K562 (cell line): Measurements from ENCODE around the gene ATP10B. TPM values are rescaled to one million over a fixed set of nuclear protein-coding genes. Genes with fewer than 3 reads are reported as not detected.

Experiments
- ATAC-seq: fragments of 200-7000 bp; cut with Tn5 transposase; 3 replicates; pipeline ENCODE4 v1.9.1; 2020; ENCODE audit warnings: moderate library complexity
- BruUV-seq: library from RNA; stranded (reverse); fragments of 400-500 nt; replicated peaks from 2 replicates; lab custom pipeline; 2021; lab: Mats Ljungman, UMichigan
- CTCF ChIA-PET: fragments of 300-600 bp; formaldehyde crosslinking; extraction: SDS; loops from one replicate; lab custom pipeline; 2021; ENCODE audit warnings: low intra/inter-chr PET ratio; lab: Yijun Ruan, JAX
- POLR2A ChIA-PET: fragments of 300-600, 350-650 bp; sonication (Branson Sonifier 250); formaldehyde crosslinking; extraction: SDS; loops from one replicate; lab custom pipeline; 2021; ENCODE audit warnings: antibody characterized with exemption, inconsistent platforms; lab: Yijun Ruan, JAX
- DNase-seq, 4 experiments: peaks; one replicate each; pipeline versions ENCODE4 v3.0.0 to v3.0.0-alpha.2; 2011 to 2018; ENCODE audit warnings: low spot score in 3 of 4, mixed read lengths in 3 of 4; ENCODE audit errors: extremely low read depth in 1 of 4
- FAIRE-seq: peaks from 2 replicates; lab custom pipeline; 2011; peaks lifted over from hg19 to GRCh38; lab: Jason Lieb, UNC
- H2AFZ ChIP-seq: 2 replicates; pipeline ENCODE4 v1.6.0; 2011; ENCODE audit warnings: low read depth, low read length, control low read depth, inconsistent platforms
- H3K27ac ChIP-seq: fragments of 200-600 bp; 3 replicates; pipeline ENCODE4 v1.8.0; 2011; ENCODE audit warnings: low read depth, mild to moderate bottlenecking, control low read depth, inconsistent platforms, low read length, moderate library complexity, mixed read lengths; ENCODE audit errors: extremely low read depth
- H3K27me3 ChIP-seq, 2 experiments: fragments of 300-600 bp in 1 of 2; 2 replicates in 1 of 2; 3 replicates in 1 of 2; pipeline versions ENCODE4 v1.6.0 to v1.8.0; 2011; ENCODE audit warnings: inconsistent platforms in 2 of 2, low read length in 2 of 2, mild to moderate bottlenecking in 1 of 2, mixed read lengths in 1 of 2, moderate library complexity in 1 of 2; ENCODE audit not compliant: control insufficient read depth in 2 of 2, insufficient read depth in 2 of 2
- H3K36me3 ChIP-seq: fragments of 300-600 bp; 3 replicates; pipeline ENCODE4 v1.8.0; 2011; ENCODE audit warnings: mild to moderate bottlenecking, low read length, inconsistent platforms; ENCODE audit not compliant: control insufficient read depth, insufficient read depth
- H3K4me1 ChIP-seq, 2 experiments: fragments of 200-600 bp in 1 of 2; replicated peaks in 1 of 2; 2 replicates in 1 of 2; 3 replicates in 1 of 2; pipeline versions ENCODE4 v1.5.1 to v1.8.0; 2011; ENCODE audit warnings: inconsistent platforms in 2 of 2, low read length in 2 of 2, mild to moderate bottlenecking in 1 of 2, mixed read lengths in 1 of 2, moderate library complexity in 1 of 2; ENCODE audit not compliant: control insufficient read depth in 2 of 2, insufficient read depth in 2 of 2
- H3K4me2 ChIP-seq: 2 replicates; pipeline ENCODE4 v1.6.1; 2011; ENCODE audit warnings: low read length, control low read depth, inconsistent platforms, mixed read lengths; ENCODE audit not compliant: insufficient read depth
- H3K4me3 ChIP-seq: fragments of 200-600 bp; sonication (generic), shearing (Covaris generic); 2 replicates; pipeline ENCODE4 v1.5.1; 2016; ENCODE audit warnings: control low read depth, inconsistent platforms
- H3K79me2 ChIP-seq: fragments of 200-600 bp; 3 replicates; pipeline ENCODE4 v1.8.0; 2011; ENCODE audit warnings: low read length, inconsistent platforms; ENCODE audit not compliant: control insufficient read depth, insufficient read depth
- H3K9ac ChIP-seq, 2 experiments: 2 replicates each; pipeline versions ENCODE4 v1.6.0 to v1.6.1; 2011; ENCODE audit warnings: low read depth in 2 of 2, low read length in 2 of 2, control low read depth in 1 of 2, inconsistent platforms in 1 of 2, mild to moderate bottlenecking in 1 of 2, mixed read lengths in 1 of 2; ENCODE audit not compliant: insufficient read depth in 1 of 2
- H3K9me1 ChIP-seq: one replicate; pipeline ENCODE4 v1.6.0; 2011; ENCODE audit warnings: inconsistent platforms, mild to moderate bottlenecking, low read length, moderate library complexity; ENCODE audit not compliant: control insufficient read depth, insufficient read depth
- H3K9me3 ChIP-seq: replicated peaks from 2 replicates; pipeline ENCODE4 v1.5.1; 2011; ENCODE audit warnings: low read depth, low read length, inconsistent platforms; ENCODE audit not compliant: control insufficient read depth, insufficient read depth
- H4K20me1 ChIP-seq: replicated peaks from 2 replicates; pipeline ENCODE4 v1.6.1; 2011; ENCODE audit warnings: low read length, inconsistent platforms, mixed read lengths; ENCODE audit not compliant: control insufficient read depth, insufficient read depth
- DDX20 ChIP-seq: fragments of 450-650 bp; IDR thresholded peaks from 2 replicates; pipeline ENCODE4 v1.6.1; 2016; ENCODE audit warnings: missing genetic modification characterization, low read depth, mild to moderate bottlenecking, missing compliant biosample characterization, moderate library complexity
- KDM2B ChIP-seq: fragments of 250-450 bp; sonication (Bioruptor Pico); IDR thresholded peaks from 2 replicates; pipeline ENCODE4 v1.8.0; 2021; ENCODE audit warnings: mild to moderate bottlenecking, moderate library complexity
- NFE2 ChIP-seq: IDR thresholded peaks from 2 replicates; pipeline ENCODE4 v1.6.1; 2014; ENCODE audit warnings: antibody characterized with exemption, low read depth
- SREBF2 ChIP-seq: sonication (generic); formaldehyde crosslinking; IDR thresholded peaks from 2 replicates; pipeline ENCODE4 v1.4.0; 2020; ENCODE audit warnings: mild to moderate bottlenecking, missing genetic modification reagents
- WGBS: fragments of 100-300 bp; shearing (Covaris generic); methylation state at CpG from one replicate; pipeline ENCODE4 v1.1.6; 2016; ENCODE audit warnings: low coverage, mixed read lengths; ENCODE audit not compliant: insufficient coverage; ENCODE audit errors: missing lambda C conversion rate; 5-methylcytosine and 5-hydroxymethylcytosine counted together
- in situ Hi-C: fragments of 300-500 bp; cut with MboI; formaldehyde crosslinking; loops from 4 replicates; pipeline ENCODE4 v1.15.0; 2018; ENCODE audit warnings: inconsistent platforms, mixed read lengths
- intact Hi-C: fragments of 100-400 bp; cut with micrococcal nuclease; formaldehyde crosslinking; loops from 2 replicates; pipeline ENCODE4 v1.14.2; 2022
- polyA plus RNA-seq, 8 experiments: library from polyadenylated mRNA; depleted of rRNA in 4 of 8; stranded (reverse) in 5 of 8; unstranded in 3 of 8; fragments of >200 nt; fragmentation: Nextera tagmentation in 2 of 8; fragmentation: Illumina TruSeq in 1 of 8; extraction: Ambion mirVana in 2 of 8; extraction: Trizol in 1 of 8; gene quantifications; 2 replicates each; pipeline versions ENCODE4 v1.2.1 to v1.2.3, GENCODE V29; 2011 to 2014; ENCODE audit warnings: inconsistent platforms in 1 of 8, missing spikeins in 1 of 8
- total RNA-seq, 7 experiments: library from RNA; depleted of rRNA in 6 of 7; stranded (reverse); fragments of >200 nt in 6 of 7; fragmentation: Illumina TruSeq in 2 of 7; extraction: Trizol in 2 of 7; gene quantifications; 2 replicates each; pipeline versions ENCODE4 v1.2.1 to v1.2.3, GENCODE V29; 2011 to 2021; ENCODE audit warnings: low replicate concordance in 1 of 7
- TF ChIP-seq, protein P1 (sequence below): sonication (generic); formaldehyde crosslinking; IDR thresholded peaks from 2 replicates; pipeline ENCODE4 v1.8.0; 2022; ENCODE audit warnings: mild to moderate bottlenecking, missing genetic modification reagents
- TF ChIP-seq, protein P2 (sequence below): sonication (generic); formaldehyde crosslinking; IDR thresholded peaks from 2 replicates; pipeline ENCODE4 v1.4.0; 2020; ENCODE audit warnings: mild to moderate bottlenecking, missing genetic modification reagents
- TF ChIP-seq, protein P3 (sequence below): fragments of 200-800 bp; sonication (Bioruptor generic); IDR thresholded peaks from 2 replicates; pipeline ENCODE4 v1.6.1; 2016; ENCODE audit warnings: missing genetic modification characterization, missing compliant biosample characterization
- TF ChIP-seq, protein P4 (sequence below): sonication (generic); formaldehyde crosslinking; IDR thresholded peaks from 2 replicates; pipeline ENCODE4 v1.9.0; 2022; ENCODE audit warnings: mild to moderate bottlenecking, missing genetic modification reagents
- TF ChIP-seq, protein P5 (sequence below): IDR thresholded peaks from 2 replicates; pipeline ENCODE4 v1.6.1; 2011; ENCODE audit warnings: borderline replicate concordance, low read depth, mild to moderate bottlenecking, moderate library complexity, low read length; ENCODE audit not compliant: insufficient read depth, poor library complexity, severe bottlenecking

The ATP10B gene
- total and polyA plus RNA-seq, 9 of the 15 experiments (the other 6 are each of a cell fraction or from before 2014, with no cell fraction given), result 0.04 TPM; not detected in 8

DNA sequence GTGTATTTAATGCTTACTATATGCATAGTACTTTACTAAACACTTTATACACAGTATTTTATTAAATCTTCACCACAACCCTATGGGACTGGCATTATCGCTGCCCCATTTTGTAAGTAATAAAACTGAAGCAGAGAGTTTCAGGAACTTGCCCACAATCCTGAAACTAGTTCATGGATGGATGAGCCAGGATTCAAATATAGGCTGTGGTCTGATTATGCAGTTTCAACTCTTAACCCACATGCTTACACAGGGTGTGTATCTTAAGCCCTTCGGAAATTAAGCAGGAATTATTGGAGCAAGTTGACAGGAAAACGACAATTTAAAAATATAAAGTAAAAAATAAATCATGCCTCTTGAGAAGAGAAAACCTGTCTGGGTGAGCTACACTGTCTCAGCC, 109.0 kb downstream of the ATP10B start (continued):
- TF ChIP-seq, protein P1, sequence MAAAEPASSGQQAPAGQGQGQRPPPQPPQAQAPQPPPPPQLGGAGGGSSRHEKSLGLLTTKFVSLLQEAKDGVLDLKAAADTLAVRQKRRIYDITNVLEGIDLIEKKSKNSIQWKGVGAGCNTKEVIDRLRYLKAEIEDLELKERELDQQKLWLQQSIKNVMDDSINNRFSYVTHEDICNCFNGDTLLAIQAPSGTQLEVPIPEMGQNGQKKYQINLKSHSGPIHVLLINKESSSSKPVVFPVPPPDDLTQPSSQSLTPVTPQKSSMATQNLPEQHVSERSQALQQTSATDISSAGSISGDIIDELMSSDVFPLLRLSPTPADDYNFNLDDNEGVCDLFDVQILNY (CRISPR knock-in tag), result no peak
- TF ChIP-seq, protein P2, sequence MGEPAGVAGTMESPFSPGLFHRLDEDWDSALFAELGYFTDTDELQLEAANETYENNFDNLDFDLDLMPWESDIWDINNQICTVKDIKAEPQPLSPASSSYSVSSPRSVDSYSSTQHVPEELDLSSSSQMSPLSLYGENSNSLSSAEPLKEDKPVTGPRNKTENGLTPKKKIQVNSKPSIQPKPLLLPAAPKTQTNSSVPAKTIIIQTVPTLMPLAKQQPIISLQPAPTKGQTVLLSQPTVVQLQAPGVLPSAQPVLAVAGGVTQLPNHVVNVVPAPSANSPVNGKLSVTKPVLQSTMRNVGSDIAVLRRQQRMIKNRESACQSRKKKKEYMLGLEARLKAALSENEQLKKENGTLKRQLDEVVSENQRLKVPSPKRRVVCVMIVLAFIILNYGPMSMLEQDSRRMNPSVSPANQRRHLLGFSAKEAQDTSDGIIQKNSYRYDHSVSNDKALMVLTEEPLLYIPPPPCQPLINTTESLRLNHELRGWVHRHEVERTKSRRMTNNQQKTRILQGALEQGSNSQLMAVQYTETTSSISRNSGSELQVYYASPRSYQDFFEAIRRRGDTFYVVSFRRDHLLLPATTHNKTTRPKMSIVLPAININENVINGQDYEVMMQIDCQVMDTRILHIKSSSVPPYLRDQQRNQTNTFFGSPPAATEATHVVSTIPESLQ (CRISPR knock-in tag), result no peak

DNA sequence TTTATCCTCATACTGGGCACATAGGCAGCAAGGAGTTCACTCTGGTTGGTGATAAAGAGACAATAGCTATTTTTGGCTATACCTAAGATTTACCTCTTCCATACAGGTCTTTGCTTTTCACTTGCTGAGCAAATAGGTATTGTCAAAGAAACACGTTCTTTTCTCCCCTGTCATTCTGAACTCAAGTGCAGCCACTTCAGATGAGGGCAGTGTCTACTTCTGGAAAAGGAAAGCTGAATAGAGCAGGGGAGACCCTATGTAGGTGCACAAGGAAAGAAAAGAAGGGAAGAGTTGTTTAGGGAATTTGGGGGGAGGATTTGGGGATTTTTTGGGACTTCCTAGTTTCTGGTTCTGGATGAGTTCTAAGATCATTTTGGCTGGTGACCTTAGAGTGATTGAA, 109.6 kb downstream of the ATP10B start:
- no peak overlapping the region for H3K27ac ChIP-seq
- ChIA-PET CTCF (no interaction called here), POLR2A (no interaction called here)
- H3K9ac ChIP-seq, result no peak overlapping the region
- intact Hi-C loops, result no loop called here
- WGBS, result 0% methylated on average over 1 of the region's 1 CpG
- H3K9me3 ChIP-seq, result no peaks in the 10 kb centered on the region
- FAIRE-seq, result no peak
- no peak overlapping the region for H3K4me2 ChIP-seq
- no peaks in the 10 kb centered on the region for H3K9me1 ChIP-seq
- in situ Hi-C loops, result no loop called here
- no TSS peak for BruUV-seq
- H2AFZ ChIP-seq, result no peak overlapping the region
- H3K27me3 ChIP-seq, result no peaks in the 10 kb centered on the region
- no peaks in the 10 kb centered on the region for H3K79me2 ChIP-seq
- no peaks in the 10 kb centered on the region for H3K4me1 ChIP-seq
- no peaks in the 10 kb centered on the region for H3K36me3 ChIP-seq
- no peak for DNase-seq
- H3K4me3 ChIP-seq, result no peak overlapping the region
- ATAC-seq, result no peak
- H4K20me1 ChIP-seq, result no peaks in the 10 kb centered on the region
- TF ChIP-seq, protein P3, sequence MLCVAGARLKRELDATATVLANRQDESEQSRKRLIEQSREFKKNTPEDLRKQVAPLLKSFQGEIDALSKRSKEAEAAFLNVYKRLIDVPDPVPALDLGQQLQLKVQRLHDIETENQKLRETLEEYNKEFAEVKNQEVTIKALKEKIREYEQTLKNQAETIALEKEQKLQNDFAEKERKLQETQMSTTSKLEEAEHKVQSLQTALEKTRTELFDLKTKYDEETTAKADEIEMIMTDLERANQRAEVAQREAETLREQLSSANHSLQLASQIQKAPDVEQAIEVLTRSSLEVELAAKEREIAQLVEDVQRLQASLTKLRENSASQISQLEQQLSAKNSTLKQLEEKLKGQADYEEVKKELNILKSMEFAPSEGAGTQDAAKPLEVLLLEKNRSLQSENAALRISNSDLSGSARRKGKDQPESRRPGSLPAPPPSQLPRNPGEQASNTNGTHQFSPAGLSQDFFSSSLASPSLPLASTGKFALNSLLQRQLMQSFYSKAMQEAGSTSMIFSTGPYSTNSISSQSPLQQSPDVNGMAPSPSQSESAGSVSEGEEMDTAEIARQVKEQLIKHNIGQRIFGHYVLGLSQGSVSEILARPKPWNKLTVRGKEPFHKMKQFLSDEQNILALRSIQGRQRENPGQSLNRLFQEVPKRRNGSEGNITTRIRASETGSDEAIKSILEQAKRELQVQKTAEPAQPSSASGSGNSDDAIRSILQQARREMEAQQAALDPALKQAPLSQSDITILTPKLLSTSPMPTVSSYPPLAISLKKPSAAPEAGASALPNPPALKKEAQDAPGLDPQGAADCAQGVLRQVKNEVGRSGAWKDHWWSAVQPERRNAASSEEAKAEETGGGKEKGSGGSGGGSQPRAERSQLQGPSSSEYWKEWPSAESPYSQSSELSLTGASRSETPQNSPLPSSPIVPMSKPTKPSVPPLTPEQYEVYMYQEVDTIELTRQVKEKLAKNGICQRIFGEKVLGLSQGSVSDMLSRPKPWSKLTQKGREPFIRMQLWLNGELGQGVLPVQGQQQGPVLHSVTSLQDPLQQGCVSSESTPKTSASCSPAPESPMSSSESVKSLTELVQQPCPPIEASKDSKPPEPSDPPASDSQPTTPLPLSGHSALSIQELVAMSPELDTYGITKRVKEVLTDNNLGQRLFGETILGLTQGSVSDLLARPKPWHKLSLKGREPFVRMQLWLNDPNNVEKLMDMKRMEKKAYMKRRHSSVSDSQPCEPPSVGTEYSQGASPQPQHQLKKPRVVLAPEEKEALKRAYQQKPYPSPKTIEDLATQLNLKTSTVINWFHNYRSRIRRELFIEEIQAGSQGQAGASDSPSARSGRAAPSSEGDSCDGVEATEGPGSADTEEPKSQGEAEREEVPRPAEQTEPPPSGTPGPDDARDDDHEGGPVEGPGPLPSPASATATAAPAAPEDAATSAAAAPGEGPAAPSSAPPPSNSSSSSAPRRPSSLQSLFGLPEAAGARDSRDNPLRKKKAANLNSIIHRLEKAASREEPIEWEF (CRISPR knock-in tag), result no peak
- TF ChIP-seq KDM2B (CRISPR knock-in tag), result no peak
- TF ChIP-seq, protein P4, sequence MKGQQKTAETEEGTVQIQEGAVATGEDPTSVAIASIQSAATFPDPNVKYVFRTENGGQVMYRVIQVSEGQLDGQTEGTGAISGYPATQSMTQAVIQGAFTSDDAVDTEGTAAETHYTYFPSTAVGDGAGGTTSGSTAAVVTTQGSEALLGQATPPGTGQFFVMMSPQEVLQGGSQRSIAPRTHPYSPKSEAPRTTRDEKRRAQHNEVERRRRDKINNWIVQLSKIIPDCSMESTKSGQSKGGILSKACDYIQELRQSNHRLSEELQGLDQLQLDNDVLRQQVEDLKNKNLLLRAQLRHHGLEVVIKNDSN, result no peak
- TF ChIP-seq NFE2, result no peak
- no peak for TF ChIP-seq DDX20 (tag)
- TF ChIP-seq, protein P5, sequence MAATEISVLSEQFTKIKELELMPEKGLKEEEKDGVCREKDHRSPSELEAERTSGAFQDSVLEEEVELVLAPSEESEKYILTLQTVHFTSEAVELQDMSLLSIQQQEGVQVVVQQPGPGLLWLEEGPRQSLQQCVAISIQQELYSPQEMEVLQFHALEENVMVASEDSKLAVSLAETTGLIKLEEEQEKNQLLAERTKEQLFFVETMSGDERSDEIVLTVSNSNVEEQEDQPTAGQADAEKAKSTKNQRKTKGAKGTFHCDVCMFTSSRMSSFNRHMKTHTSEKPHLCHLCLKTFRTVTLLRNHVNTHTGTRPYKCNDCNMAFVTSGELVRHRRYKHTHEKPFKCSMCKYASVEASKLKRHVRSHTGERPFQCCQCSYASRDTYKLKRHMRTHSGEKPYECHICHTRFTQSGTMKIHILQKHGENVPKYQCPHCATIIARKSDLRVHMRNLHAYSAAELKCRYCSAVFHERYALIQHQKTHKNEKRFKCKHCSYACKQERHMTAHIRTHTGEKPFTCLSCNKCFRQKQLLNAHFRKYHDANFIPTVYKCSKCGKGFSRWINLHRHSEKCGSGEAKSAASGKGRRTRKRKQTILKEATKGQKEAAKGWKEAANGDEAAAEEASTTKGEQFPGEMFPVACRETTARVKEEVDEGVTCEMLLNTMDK, result no peak
- TF ChIP-seq SREBF2 (CRISPR knock-in tag), result no peak
